Activated CD8-positive, alpha-beta memory T cell treated with anti-CD3 and anti-CD28 coated beads for 48 hours (primary cell): ENCODE results near the gene METAP1D.

Experiments used
- DNase-seq, 3 experiments: peaks; one replicate each; pipeline ENCODE4 v3.0.0-alpha.2; 2020; ENCODE audit warnings: low read depth in 2 of 3, low spot score in 2 of 3

METAP1D gene

DNA sequence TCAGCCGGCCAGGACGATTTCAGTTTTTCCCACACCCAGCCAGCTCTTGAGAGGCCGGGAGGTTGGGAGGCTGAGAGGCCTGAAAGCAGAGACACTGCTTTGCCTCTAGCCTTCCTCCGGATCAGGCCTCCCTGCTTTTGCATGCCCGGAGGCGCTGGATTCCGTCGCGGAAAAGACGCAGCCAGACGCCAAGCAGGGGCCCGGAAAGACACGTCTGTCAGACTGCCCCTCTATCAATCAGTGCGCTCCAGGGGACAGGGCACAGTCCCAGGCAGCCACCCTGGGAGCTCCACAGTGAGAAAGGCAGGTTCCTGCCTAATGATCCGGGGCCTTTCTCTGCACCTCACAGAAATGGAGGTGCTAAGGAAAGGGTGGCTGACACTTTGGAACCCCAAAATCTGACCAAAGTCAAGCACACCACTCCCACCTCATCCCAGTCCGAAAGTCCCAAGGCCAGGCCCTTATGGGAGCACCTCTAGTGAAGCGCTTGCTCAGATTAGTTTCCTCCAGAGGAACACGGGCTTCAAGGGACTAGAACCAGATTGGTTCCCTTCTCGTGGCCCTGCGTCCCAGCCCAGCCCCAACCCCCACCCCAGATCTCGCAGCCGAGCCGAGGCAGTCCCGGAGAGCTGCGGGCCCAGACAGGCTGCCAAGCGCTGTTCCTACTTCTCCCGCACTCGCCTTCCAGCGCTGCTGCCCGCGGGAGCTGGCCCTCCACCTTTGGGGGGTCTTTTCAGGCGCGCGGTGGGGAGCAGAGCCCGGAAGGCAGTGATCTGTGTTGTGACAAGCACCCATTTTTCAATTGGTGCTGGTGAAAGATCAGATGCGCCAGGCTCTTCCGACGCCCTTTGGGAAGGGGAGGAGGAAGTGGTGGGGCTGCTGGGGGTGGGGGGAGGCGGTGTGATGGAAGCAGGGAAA, 90.5 kb downstream of the METAP1D start:
- no peak for DNase-seq

DNA sequence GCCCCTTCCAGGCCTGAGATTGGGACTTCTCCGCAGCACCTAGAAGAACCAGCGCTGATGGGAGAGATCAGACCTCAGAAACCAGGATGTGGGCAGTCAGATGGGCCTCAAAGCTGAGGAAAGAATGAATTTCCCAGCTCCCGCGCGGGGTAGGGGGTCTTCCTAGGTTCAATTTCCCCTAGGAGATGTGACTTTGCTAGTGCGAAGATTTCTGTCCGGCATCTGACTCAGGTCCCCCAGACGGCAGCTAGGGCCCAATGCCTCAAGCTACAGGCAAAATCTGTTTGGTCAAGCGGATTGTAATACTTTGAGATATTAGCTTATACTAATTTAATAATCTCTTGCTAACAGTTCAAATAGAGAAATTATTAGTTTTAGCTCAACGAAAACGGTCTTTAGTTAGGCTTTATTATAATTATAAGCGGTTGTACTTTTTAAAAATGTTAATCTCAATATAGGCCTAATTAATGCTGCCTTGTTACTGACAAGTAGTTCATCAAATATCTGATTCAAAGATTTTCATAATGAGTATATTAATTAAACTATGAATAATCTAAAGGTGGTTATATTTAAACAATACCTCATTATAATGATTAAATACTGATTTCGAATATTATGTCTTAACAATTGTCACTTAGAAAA, 91.4 kb downstream of the METAP1D start:
- no peak for DNase-seq

DNA sequence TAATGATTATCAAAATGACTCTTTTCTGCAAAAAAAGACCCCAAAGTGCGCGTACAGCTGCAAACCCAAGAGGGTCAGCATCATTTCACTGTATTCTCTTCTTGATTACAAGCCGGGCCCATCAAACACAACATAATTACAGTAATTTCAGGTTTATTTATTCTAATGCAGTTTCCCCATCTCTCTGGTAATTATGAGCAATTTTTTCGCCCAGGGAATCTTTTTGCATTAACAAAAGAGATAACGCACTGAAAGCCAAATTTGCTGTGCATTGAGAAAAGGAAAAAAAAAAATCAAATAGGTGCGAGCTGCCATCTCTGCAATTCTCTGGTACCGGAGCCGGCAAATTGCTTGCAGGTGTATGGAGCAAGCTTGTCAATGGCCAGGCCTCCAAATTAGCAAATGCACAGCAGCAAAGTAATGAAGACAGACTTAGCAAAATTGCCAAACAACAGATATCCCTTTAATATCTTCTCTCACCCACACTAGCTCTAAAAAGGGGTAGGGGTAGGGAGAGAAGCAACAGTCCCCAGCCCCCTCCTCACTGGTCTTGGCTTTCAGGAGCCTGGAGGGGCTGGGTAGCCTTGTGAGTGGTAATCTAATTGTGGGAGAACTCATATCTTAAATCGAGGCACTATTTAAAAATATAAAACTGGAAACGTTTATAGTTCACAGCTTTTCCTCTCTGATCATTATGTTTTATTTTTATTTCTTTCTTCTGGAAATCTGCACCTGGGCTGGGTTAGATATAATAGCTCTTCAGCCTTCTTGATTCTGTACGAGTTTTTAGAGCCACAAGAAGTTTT, 92.2 kb downstream of the METAP1D start:
- DNase-seq: no peak

DNA sequence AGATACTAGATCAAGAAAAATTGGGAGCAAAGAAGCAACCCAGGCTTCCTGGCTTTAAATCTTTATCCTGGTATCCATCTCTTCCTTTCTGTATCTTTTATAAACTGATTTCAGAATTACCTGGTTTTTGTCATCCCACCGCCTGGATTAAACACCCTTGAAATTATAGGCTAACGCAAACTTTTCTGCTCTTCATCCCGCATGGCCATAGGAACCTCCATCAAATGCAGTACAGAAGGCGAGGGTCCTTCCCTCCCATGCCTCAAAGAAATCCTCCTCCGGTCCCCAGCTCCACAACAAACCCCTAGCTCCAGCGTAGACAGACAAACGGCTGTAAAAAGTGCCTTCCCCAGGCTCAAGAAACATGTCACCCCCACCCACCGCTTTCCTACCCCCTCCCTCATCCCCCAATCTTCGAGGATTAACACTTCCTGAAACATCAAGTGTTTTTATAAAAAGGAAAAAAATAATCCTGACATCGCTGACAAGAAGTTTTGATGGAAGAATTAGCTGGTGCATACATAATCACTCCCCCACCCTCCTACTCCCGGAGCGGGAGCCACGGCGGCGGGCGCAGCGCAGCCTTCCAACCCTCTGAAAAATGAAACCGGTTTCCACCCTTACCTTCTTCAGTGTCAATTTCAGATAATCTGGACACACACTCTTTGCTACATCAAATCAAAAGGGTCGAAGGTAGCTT, 93.1 kb downstream of the METAP1D start:
- no peak for DNase-seq

DNA sequence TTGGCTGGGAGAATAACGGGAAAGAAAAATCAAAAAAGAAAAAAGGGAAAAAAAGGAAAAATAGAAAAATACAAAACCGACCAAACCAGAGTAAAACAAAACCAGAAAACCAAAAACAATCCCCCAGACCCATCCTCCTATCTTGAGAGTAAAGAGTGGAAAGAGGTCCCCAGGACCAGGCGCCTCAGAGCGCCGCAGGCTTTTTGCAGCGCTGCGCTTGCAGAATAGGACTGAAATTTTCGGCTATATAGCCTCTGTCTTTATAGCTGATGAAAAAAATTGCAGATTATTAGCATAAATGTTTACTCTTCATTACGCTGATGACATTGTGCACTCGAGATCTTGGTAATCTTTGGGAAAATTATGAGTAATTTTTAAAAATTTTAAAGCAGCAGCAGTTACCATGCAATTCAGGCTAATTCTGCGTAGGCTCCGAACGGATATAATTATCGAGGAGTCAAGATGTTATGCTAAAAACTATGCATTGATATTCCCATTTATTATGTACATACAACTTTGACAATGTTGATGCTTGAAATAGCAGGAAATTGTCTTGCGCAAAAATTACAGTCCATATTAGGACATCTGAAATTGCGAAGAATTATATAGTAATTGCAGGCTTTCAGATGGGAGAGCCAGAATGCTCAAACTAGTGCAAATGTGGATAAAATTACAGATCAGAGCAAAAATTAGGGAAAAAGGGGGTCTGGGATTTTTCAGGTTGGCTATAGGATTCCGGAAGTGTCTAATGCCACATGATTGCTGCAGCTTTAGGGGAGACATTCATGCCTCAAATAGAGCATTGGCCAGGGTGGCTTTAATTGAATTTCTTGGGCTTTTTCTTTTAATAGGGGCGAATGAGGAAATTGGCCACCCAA, 93.9 kb downstream of the METAP1D start:
- DNase-seq: no peak

DNA sequence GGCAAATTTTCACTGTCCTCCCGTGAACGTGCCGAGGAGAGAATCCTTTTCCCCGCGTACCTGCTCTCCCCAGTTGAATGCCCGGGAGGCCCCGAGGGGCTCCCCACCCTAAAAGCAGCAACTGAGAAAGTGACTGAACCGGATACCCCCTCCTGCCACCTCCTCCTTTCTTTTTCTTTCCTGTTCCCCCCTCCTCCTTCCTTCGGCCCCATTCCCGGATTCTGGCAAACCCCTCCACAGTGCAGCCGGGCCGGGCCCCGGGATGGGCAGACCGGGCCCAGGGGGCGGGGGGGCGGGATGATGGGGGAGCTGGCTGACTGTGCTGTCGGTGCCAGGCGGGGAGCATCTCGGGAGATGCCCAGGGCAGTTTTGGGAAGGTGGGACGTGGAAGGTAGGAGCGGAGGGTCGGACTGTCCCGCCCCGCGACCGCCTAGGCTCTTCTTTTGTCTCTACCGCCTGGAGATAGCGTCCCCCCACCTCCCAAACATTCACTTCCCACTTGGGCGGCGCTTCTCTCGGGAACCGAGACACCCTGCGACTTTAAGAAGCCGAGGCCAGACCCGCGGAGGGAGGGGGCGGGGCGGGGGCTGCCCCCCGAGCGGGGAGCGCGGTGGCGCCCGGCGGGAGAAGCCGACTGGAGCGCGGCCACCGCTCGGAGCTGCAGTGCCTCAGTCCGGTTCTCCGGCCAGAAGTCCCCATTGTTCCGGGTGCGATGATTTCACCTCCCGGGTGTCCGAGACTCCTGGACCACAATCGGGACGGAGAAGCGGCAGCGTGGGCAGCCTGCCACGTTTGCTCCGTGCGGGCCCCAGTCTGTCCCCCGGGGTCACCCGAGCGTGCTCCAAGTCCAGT, 94.8 kb downstream of the METAP1D start:
- DNase-seq: no peak

DNA sequence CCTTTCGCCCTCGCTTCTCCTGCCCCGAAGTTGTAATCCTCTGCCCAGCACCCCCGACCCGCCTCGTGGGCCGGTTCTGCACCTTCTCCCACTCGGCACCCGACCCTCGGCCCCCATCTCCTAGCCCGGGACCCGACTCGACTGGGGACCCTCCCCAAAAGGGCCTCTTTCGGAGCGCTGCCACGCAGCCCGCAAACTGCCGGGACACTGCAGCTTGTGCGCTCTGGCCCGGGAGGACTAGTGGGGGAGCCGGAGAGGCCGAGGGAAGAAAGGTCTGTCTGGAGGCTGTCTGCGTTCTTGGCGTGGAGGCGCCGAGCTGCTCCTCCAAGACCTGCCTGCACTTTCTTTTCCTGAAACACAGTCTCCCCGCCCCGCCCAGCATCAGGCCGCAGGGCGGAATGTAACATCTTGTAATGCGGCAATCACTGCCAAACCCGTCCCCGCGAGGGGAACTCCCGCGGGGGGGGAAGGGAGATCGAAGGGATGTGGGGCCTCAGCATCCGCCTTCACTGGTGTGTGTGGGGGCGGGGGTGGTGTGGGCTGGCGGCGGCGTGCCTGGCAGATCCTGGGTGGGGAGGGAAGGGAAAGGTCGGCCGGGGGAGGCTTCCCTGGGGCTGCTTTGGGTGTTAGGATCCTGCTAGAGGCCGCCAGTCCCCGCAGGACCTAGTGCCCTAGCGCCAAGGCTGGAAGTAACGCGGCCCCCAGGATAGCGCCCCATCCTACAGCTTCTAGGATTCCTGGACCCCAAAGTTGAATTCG, 95.6 kb downstream of the METAP1D start:
- DNase-seq: peak in 1 of 3 experiments; percentile 18

DNA sequence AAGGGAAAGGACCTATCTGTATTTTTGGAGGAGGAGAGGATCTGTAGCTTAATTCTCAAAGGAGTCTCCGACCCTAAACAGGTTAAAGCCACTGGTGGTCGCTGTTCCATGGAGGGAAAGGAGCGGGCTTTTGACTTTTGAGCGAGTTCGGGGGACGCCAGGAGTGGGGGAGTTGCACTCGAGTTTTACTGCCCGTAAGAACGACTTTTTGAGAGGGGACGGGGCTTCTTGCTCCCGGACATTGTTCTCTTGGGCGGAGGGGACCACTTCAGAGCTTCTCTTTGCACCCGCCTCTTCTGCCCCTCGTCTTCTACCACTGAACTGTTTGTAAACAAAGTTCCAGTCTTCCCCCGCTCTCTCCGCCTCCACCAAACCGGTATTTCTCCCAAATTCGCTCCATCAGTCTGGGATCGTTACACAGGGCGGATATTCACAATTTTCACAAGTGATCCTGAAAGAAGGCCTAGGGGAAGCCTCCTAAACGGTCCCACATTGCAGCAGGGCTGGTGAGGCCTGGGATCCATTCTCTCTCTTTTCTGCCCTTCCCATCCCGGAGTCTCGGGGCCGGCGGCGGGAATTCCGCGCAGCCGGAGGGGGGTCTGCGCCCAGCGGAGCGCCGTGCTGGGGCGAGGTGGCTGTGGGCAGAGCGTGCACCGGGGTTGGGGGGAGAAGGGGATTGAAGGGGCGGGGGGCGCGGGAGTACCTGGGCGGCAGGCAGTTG, 96.3 kb downstream of the METAP1D start:
- peak in 1 of 3 experiments; percentile 3 for DNase-seq

DNA sequence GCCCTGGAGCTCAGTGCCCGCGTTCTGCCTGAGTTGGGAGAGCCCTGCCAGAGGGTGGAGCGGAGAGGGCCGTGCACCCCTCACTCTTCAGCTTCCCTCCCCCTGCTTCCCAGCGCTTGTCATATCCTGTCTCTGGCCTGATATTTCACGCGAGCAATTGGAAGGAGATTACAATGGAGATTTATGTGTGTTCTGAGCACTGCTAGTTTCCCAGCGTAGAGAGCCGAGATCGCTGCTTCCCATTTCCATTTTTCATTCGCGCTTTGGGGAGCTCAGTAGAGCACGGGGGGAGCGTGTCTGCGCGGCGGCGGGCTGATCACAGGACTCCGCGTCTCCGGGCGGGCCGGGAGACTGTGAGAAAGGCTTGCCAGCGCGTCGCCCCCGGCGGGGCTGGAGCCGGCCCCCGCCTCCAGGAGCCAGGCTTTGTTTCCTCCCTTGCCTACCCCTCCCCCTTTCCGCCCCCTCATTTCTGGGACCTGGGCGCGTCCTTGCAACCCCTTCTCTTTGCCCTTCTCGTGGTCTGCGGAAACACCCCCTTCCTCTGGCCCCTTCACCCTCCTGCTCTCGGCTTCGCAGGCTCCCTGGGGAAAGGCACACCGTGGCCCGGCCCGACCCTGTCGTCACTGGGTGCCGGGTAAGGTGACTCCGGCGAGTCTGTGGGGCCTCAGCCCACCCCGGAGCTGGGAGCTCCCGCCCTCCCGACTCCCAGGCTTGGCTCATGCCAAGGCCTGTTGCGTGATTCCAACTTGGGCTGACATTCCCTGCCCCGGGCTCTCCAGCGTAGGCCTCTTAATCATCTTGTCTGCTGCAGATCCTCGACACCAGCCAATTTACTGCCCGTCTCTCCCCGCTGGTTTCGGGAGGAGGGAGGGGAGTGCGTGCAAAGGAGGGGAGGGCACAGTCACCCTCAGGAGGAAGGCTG, 97.1 kb downstream of the METAP1D start:
- no peak for DNase-seq

DNA sequence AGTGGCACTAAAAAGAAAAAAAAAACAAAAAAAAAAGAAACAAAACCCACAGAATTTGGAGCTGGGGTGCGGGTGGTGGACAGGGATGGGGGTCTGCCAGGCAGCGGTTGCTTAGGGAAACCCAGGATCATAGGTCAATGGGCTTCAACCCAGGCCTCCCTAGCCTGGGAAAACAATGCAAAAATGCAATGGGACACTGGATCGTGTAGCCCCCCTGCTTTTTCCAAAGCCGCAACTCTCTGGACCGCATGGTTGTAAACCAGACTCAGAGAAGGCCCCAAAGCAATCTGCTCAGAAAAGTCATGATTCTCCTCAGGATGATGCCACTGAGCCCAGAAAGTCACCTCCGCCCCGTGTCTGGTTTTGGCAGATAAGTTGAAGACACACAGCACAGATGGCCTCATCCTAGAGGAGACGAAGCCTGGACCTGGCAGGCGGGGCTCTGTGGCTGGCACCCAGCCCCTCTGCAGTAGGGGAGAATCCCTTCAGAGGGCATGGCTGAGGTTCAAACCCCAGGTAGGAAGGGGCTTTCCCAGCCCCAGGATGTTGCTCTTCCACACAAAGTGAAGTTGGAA, 97.9 kb downstream of the METAP1D start:
- no peak for DNase-seq

DNA sequence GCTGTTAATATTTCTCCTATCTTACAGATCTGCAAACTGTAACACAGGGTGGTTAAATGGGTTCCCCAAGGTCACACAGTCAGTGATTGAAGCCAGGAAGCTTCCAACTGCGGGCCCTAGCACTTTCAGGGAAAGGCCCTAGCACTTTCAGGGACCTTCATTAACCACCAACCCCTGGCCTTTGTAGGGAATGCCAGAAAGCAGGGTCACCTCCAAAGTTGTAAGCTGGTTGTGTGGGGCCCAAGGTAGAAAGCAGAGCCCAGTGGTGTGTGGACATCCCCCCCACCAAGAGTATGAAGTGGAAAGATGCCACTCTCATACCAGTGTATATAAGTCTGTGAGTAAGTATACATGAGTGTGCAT, 98.5 kb downstream of the METAP1D start:
- DNase-seq: no peak

DNA sequence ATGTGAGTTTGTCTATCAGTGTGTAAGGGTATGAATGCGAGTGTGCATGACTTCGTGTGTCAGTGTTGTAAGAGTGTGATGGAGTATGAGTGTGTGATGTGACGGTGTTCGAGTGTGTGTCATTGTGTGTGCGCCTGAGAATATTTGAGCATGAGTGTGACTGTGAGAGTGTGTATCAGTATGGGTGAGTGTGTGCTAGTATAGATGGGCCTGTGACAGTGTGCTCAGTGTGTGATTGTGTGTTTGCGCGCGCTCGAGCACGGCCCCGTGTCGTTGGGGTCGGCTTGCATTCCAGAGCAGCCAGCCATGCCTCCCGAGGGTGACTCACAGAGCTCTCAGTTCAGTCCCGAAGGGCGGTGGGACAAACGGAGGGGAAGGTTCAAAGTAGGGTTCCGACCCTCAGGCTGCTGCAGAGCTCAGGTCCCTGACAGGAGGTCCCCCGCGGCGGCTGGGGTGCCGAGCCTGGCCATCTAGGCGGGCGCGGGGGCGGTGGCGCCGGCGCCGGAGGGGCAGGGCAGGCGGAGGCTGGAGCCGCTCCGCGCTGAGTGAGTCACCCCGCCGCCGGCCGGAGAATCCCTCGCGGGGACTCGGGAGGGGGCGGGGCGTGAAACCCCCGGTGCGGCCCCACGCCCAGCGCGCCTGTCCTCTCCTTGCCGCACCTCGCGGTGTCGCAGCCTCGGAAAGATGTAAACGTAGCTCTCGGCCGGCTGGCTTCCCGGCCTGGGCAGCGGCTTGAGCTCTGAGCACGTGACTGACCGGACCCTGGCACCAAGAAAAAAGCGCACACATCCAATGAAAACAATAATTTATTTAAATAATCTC, 99.1 kb downstream of the METAP1D start:
- DNase-seq: peak in 1 of 3 experiments; percentile 25

DNA sequence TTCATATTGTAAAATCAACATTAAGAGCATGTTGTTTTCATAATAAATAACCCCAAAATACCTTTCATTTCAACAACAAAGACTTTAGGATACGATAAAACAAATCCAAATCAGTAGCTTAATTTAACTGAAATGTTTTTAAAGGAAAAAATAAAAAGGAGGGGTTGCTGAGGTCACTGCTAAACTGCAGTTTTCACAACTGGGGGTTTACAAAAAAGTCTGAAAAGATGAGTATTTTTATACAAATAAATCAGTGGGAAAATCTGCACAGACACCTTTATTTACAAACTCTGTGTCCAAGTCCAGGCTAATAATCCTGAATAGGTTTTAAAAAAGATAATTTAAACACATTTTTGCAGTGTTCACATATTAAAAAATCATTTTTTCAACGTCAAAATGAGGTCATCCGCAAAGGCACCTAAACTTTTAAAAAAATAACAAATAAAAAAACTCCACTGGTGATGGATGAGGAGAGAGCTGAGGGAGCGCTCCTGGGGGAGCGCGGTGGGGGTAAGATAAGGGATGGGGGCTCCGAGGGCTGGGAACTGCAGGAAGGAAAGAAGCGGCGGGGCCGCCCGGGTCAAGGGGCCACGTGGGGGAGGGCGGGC, 99.8 kb downstream of the METAP1D start:
- no peak for DNase-seq

DNA sequence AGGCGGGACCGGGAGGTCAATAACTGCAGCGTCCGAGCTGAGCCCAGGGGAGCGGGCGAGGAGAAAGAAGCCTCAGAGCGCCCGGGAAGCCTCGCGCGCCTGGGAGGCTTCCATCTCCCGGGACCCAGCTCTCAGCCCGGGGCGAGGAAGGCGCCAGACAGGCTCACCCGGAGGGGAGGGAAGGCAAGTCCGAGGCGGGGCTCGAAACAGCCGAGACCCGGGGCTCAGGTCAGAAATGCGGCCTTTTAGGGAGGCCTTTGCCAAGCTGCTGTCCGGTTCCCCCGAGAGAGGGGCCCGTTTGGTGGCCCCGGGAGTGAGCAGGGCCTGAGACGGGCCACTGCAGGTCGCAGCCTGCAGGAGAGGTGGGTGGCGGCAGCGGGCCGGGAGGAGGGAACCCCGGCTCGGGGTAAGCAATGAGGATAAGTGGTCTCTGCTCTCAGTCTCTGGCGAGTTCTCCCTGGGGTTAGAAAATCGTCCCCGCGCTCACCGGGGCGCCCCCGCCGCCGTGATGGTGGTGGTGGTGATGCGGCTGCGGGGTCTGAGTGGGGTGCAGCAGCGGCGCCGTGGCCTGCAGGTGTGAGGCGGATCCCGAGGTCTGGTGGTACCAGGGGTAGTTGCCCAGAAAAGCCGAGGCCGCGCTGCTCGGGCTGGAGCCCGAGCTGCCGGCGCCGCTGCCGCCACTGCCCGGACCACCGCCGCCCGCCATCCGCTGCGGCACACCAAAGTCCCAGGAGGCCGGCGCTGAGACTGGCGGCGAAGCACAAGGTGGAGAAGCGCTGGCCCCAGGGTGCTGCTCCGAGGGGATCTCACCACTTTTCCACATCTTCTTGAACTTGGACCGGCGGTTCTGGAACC, 100.6 kb downstream of the METAP1D start:
- DNase-seq: peak in 1 of 3 experiments; percentile 3
